K562 treated with DMSO at 1 percent for 48 hours (cell line): ENCODE measurements around the gene ANKRD40. TPM values are rescaled to one million over a fixed set of nuclear protein-coding genes. Genes with fewer than 3 reads are reported as not detected.

ENCODE experiments used
- total RNA-seq: library from RNA; unstranded; fragments of 300-600 nt; gene quantifications from 2 replicates; pipeline ENCODE4 v1.2.3, GENCODE V29; 2022; ENCODE audit warnings: low replicate concordance; ENCODE audit errors: extremely low read depth

The ANKRD40 gene, protein sequence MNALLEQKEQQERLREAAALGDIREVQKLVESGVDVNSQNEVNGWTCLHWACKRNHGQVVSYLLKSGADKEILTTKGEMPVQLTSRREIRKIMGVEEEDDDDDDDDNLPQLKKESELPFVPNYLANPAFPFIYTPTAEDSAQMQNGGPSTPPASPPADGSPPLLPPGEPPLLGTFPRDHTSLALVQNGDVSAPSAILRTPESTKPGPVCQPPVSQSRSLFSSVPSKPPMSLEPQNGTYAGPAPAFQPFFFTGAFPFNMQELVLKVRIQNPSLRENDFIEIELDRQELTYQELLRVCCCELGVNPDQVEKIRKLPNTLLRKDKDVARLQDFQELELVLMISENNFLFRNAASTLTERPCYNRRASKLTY
- not detected in 2 replicates for total RNA-seq

DNA sequence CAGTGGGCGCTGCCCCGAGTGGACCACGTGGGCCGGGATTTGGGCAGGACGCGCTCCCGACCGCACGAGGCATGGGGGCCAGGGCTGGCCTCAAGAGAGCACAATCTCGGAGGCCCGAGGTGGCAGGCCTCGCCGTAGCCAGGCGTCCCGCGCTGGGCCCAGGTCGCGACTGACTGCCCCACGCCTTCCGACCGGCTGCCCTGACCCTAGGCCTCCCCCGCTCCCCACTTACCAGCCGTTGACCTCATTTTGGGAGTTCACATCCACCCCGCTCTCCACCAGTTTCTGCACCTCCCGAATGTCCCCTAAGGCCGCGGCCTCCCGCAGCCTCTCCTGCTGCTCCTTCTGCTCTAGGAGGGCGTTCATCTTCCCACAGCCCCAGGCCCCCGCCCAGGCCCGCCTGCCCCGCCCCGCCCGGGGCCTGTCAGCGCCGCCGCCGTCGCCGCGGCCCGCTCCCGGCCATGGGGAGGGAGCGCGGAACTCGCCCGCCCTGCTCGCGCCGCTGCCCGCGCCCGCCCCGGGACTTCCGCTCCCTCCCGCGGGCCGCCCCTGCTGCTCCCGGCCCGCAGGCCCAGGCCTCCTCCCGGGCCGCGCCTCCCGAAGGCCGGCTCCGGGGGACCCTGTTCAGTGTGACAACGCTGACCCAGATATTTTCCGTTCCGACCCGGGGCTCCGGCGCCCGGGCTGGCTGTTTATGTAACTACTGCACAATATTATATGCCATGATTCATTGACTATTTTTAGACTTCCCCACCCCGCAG, at the start of gene ANKRD40:
ANKRD40 (minus strand) TSS at position 626 of the 761 bp plus-strand sequence; CDS start at position 366, 260 bp downstream.

DNA sequence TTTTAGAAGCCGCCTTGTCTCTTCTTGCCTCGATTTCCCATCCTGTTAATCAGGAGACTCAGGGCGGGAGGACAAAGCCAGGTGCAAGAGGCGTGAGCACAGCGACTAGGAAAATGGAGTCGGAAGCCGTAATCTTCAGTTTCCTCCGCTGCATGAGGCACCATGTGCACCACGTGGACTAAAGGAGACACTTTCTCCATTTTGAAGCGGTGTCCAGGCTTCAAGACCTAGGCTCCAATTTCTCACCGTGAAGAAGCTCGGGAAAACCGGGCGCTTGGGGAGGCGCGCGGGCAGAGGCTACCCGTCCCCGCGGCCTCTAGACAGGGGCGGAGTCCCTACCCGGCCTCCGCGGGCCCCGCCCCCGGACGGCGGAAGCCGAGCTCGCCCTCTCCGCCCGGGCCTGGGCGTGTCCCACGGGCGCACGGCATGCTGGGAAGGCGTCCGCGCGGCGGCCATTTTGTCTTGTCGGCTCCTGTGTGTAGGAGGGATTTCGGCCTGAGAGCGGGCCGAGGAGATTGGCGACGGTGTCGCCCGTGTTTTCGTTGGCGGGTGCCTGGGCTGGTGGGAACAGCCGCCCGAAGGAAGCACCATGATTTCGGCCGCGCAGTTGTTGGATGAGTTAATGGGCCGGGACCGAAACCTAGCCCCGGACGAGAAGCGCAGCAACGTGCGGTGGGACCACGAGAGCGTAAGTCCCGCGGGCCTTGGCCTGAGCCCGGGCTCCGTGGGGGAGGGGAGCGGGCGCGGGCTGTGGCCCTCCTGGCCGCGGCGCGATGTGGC, 11.6 kb upstream of the ANKRD40 start, which contains the start of gene LUC7L3:
LUC7L3 (plus strand) TSS at position 460 of the 780 bp plus-strand sequence; CDS start at position 590, 130 bp downstream.

Other genes with a start within 250 kb of the ANKRD40 start
- gene CHAD, start 239.0 kb downstream of the ANKRD40 start, total RNA-seq, result not detected in 2 replicates
- not detected in 2 replicates for gene RSAD1, start 229.1 kb downstream of the ANKRD40 start, total RNA-seq
- gene MYCBPAP, start 199.5 kb downstream of the ANKRD40 start, total RNA-seq, result not detected in 2 replicates
- gene EPN3, start 175.2 kb downstream of the ANKRD40 start, total RNA-seq, result not detected in 2 replicates
- gene SPATA20, start 160.7 kb downstream of the ANKRD40 start, total RNA-seq, result not detected in 2 replicates
- not detected in 2 replicates for gene CACNA1G, start 147.2 kb downstream of the ANKRD40 start, total RNA-seq
- gene ABCC3, start 73.0 kb downstream of the ANKRD40 start, total RNA-seq, result not detected in 2 replicates
- not detected in 2 replicates for gene LUC7L3, start 11.7 kb upstream of the ANKRD40 start, total RNA-seq
- gene ANKRD40CL, start 59.6 kb upstream of the ANKRD40 start, total RNA-seq, result not detected in 2 replicates
- gene WFIKKN2, start 127.7 kb upstream of the ANKRD40 start, total RNA-seq, result not detected in 2 replicates
- gene TOB1, start 158.4 kb upstream of the ANKRD40 start, total RNA-seq, result not detected in 2 replicates